GM12891 (cell line): Measurements from ENCODE around the gene AVEN.

Experiments
- PAX5 ChIP-seq: IDR thresholded peaks from 2 replicates; pipeline ENCODE4 v1.6.1; 2011; ENCODE audit warnings: low read length, moderate library complexity, mild to moderate bottlenecking; ENCODE audit not compliant: insufficient read depth, severe bottlenecking
- POLR2A ChIP-seq: IDR thresholded peaks from 2 replicates; pipeline ENCODE4 v1.6.1; 2011; ENCODE audit warnings: low read depth, low read length, control low read depth
- POLR2AphosphoS5 ChIP-seq: IDR thresholded peaks from 2 replicates; pipeline ENCODE4 v1.6.1; 2011; ENCODE audit warnings: low read depth, low read length, control low read depth
- POU2F2 ChIP-seq: IDR thresholded peaks from 2 replicates; pipeline ENCODE4 v1.6.1; 2011; ENCODE audit warnings: low read depth, mild to moderate bottlenecking, control low read depth, low read length, moderate library complexity
- SPI1 ChIP-seq: IDR thresholded peaks from 2 replicates; pipeline ENCODE4 v1.6.1; 2011; ENCODE audit warnings: low read depth, low read length, control low read depth
- TAF1 ChIP-seq: IDR thresholded peaks from 2 replicates; pipeline ENCODE4 v1.6.1; 2011; ENCODE audit warnings: low read depth, low read length, control low read depth

GRCh38 chr15:33968224-33968623 is 70.8 kb downstream of the AVEN start, which contains the start of gene CHRM5:
- TF ChIP-seq POLR2AphosphoS5 = no peak
- TF ChIP-seq POLR2A = no peak
- TF ChIP-seq SPI1 = no peak
- TF ChIP-seq TAF1 = no peak
- no peak for TF ChIP-seq PAX5
- TF ChIP-seq POU2F2 = no peak
